H4 (cell line): ENCODE measurements around the gene FCN1. TPM values are rescaled to one million over a fixed set of nuclear protein-coding genes. Genes with fewer than 3 reads are reported as not detected.

Experiments used
- DNase-seq: peaks from one replicate; pipeline ENCODE4 v3.0.0-alpha.2; 2015; ENCODE audit warnings: low spot score
- total RNA-seq: library from RNA; depleted of rRNA; stranded (reverse); fragments of >200 nt; shearing (Covaris generic); gene quantifications from 2 replicates; pipeline ENCODE4 v1.2.3, GENCODE V29; 2014

FCN1 gene
- total RNA-seq, 1 experiment from 2014 or later = not detected

GRCh38 chr9:134891053-134891452, 26.7 kb downstream of the FCN1 start:
- DNase-seq = no peak

- no peak for DNase-seq
These were observed 27.6 kb downstream of the FCN1 start for GRCh38 chr9:134890155-134890495.

- DNase-seq = no peak
These were observed 28.1 kb downstream of the FCN1 start for GRCh38 chr9:134889386-134890154.

GRCh38 chr9:134888603-134889190, 29.0 kb downstream of the FCN1 start:
- DNase-seq = no peak

GRCh38 chr9:134887686-134888602, 29.8 kb downstream of the FCN1 start:
- DNase-seq = no peak

- DNase-seq = no peak
These were observed 30.5 kb downstream of the FCN1 start for GRCh38 chr9:134887219-134887618.

- DNase-seq = no peak
These were observed 31.2 kb downstream of the FCN1 start for GRCh38 chr9:134886413-134886913.

GRCh38 chr9:134885679-134886412, 31.9 kb downstream of the FCN1 start:
- no peak for DNase-seq

GRCh38 chr9:134885001-134885678, 32.6 kb downstream of the FCN1 start:
- no peak for DNase-seq

- DNase-seq = no peak
These were observed 33.2 kb downstream of the FCN1 start for GRCh38 chr9:134884492-134884891.

GRCh38 chr9:134883040-134883782, 34.5 kb downstream of the FCN1 start:
- DNase-seq = no peak

GRCh38 chr9:134882204-134882785, 35.4 kb downstream of the FCN1 start:
- DNase-seq = no peak

- DNase-seq = no peak
These were observed 36.4 kb downstream of the FCN1 start for GRCh38 chr9:134881313-134881670.

GRCh38 chr9:134880484-134881312, 37.0 kb downstream of the FCN1 start, which contains the start of gene FCN2:
Gene FCN2, plus strand, starts transcription at chr9:134880810. Its CDS starts 12 bp downstream, at chr9:134880822.
- DNase-seq = no peak

- no peak for DNase-seq
These were observed 37.8 kb downstream of the FCN1 start for GRCh38 chr9:134879664-134880483.

GRCh38 chr9:134877541-134877940, 40.2 kb downstream of the FCN1 start:
- DNase-seq = no peak

- no peak for DNase-seq
These were observed 42.3 kb downstream of the FCN1 start for GRCh38 chr9:134875371-134875770.
